C4-2B (cell line): Measurements from ENCODE around the gene ATP11B.

ENCODE experiments used
- H3K27ac ChIP-seq: fragments of 450-650 bp; 2 replicates; pipeline ENCODE4 v1.5.1; 2017
- ZFX ChIP-seq: fragments of 450-650 bp; IDR thresholded peaks from 2 replicates; pipeline ENCODE4 v1.6.1; 2017
- TF ChIP-seq, protein P1 (sequence below): fragments of 450-650 bp; conservative IDR thresholded peaks from 2 replicates; pipeline ENCODE4 v1.5.1; 2017; ENCODE audit warnings: mild to moderate bottlenecking

Gene ATP11B

GRCh38 chr3:182947888-182948287 is 154.6 kb downstream of the ATP11B start:
- TF ChIP-seq, protein P1, sequence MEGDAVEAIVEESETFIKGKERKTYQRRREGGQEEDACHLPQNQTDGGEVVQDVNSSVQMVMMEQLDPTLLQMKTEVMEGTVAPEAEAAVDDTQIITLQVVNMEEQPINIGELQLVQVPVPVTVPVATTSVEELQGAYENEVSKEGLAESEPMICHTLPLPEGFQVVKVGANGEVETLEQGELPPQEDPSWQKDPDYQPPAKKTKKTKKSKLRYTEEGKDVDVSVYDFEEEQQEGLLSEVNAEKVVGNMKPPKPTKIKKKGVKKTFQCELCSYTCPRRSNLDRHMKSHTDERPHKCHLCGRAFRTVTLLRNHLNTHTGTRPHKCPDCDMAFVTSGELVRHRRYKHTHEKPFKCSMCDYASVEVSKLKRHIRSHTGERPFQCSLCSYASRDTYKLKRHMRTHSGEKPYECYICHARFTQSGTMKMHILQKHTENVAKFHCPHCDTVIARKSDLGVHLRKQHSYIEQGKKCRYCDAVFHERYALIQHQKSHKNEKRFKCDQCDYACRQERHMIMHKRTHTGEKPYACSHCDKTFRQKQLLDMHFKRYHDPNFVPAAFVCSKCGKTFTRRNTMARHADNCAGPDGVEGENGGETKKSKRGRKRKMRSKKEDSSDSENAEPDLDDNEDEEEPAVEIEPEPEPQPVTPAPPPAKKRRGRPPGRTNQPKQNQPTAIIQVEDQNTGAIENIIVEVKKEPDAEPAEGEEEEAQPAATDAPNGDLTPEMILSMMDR, result peak; percentile 39
- TF ChIP-seq ZFX, result no peak
- no peak overlapping the region for H3K27ac ChIP-seq

DNA sequence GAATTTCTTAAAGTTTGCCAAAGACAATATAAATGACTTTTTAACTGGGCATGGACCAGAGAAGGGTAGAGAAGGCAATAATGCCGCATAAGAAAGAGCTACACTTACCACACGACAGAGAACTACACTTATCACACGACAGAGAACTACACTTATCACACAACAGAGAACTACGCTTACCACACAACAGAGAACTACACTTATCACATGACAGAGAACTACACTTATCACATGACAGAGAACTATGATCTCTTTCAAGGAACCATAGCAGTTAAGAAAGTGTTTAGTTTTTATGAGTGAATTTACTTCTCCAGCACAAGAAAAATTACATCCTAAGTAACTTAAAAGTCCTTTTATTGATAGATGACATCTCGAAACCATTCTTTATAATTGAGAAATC is 155.0 kb downstream of the ATP11B start:
- TF ChIP-seq, protein P1, result no peak
- no peak for TF ChIP-seq ZFX
- H3K27ac ChIP-seq, result no peak overlapping the region

DNA sequence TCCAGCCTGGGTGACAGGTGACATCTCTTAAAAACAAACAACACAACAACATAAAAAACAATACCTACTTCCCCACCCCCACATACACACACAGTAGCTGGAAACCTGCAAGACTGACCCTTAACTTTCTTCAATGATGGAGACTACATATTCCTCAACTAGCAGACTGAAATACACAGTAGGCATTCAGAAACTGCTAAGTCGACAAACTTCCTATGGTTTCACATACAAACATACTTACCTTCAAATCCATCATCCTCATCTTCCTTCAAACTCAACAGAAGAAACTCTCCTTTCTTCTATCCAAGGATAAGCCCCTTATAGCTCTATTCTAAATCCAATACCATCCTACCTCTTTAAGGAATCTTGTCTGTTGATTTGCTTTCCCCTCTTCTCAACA is 156.4 kb downstream of the ATP11B start:
- H3K27ac ChIP-seq, result no peak overlapping the region
- TF ChIP-seq ZFX, result no peak
- TF ChIP-seq, protein P1, result no peak

DNA sequence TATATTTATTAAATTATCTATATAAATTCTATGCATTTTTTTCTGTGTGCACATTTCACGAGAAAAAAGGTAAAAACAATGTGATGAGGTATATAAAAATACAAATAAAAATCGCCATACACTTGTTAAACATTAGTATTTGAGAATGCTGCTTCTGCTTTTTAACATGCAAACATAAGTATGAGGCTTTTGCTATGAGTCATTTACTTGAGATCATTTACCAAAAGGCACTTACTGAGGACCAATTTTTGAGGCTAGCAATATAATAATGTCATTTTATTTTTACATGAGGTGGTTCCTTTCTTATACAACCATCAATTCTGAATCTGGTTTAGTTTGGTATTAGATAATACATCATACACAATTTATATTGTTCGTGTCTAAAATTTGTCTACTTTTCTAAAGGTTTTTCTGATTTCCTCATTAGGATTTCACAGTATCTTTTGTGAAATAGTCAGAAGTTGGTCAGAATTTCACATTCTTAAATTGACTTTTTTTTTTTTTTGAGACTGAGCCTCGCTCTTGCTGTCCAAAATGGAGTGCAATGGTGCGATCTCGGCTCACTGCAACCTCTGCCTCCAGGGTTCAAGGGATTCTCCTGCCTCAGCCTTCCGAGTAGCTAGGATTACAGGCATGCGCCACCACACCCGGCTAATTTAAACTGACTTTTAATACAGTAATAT is 161.4 kb downstream of the ATP11B start:
- no peak overlapping the region for H3K27ac ChIP-seq
- TF ChIP-seq ZFX, result no peak
- TF ChIP-seq, protein P1, result no peak

DNA sequence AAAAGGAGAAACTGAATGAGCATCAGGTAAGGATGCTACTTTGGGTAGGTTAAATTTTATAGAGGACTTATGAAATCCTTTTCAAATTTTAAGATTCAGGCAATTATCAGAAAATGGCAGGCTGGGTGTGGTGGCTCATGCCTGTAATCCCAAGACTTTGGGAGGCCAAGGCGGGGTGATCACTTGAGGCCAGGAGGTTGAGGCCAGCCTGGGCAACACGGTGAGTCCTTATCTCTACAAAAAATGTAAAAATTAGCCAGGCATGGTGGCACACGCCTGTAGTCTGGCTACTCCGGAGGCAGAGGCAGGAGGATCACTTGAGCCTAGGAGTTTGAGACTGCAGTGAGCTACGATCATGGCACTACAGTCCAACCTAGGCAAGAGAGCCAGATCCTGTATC is 163.9 kb downstream of the ATP11B start:
- TF ChIP-seq, protein P1, result no peak
- no peak overlapping the region; the same call in 1 of the 2 replicates for H3K27ac ChIP-seq

DNA sequence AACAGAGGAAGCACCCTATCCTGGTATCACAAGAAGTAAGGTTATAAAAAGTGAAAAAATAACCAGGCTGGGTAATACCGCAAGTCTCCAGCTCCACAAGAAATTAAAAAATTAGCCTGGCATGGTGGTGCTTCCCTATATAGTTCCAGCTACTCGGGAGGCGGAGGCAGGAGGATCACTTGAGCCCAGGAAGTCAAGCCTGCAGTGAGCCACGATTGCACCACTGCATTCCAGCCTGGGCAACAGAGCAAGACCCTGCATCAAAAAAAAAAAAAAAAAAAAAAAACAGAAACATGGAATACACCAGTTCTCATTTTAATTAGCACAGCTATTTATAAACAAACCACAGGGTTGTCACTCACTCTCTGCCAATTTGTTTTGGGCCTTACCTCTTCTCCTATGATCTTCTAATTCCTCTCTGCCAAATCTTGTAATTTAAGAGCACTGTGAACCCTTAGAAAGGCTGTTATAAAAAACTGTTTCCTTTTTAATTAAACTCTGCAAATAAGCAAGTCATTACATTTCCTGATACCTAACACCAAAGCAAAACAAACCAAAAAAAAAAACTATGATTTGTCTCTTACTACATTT is 164.5 kb downstream of the ATP11B start:
- TF ChIP-seq, protein P1, result no peak
- no peak for TF ChIP-seq ZFX
- no peak overlapping the region; the same call in 1 of the 2 replicates for H3K27ac ChIP-seq

GRCh38 chr3:182959474-182960350 is 166.4 kb downstream of the ATP11B start:
- H3K27ac ChIP-seq, result no peak overlapping the region
- no peak for TF ChIP-seq ZFX
- TF ChIP-seq, protein P1, result no peak
